Nephron progenitor cell (in vitro differentiated cells): Measurements from ENCODE around the gene IFIT1.
A peak's percentile ranks its signal among the peaks of the same experiment; 100 is the strongest.
"Not testable (repeated sequence)": the region's sequence is repeated elsewhere in the genome, so short reads cannot be mapped to it uniquely, and the experiment has no call there.

Experiments
- DNase-seq: peaks from one replicate; pipeline ENCODE4 v3.0.0; 2021
- H3K27ac Mint-ChIP-seq: 2 replicates; pipeline ENCODE4 v1.8.0; 2021; ENCODE audit warnings: mild to moderate bottlenecking, moderate library complexity, mixed read lengths
- H3K27me3 Mint-ChIP-seq: 2 replicates; pipeline ENCODE4 v1.8.0; 2021; ENCODE audit warnings: mild to moderate bottlenecking, low read depth, mixed read lengths; ENCODE audit not compliant: poor library complexity
- H3K36me3 Mint-ChIP-seq: 2 replicates; pipeline ENCODE4 v1.8.0; 2021; ENCODE audit warnings: low read depth, mixed read lengths
- H3K4me1 Mint-ChIP-seq: 2 replicates; pipeline ENCODE4 v1.8.0; 2021; ENCODE audit warnings: mixed read lengths
- H3K4me3 Mint-ChIP-seq: 2 replicates; pipeline ENCODE4 v1.8.0; 2021; ENCODE audit warnings: mild to moderate bottlenecking, moderate library complexity, mixed read lengths
- H3K9me3 Mint-ChIP-seq: 2 replicates; pipeline ENCODE4 v1.8.0; 2021; ENCODE audit warnings: mild to moderate bottlenecking, moderate library complexity, mixed read lengths
- TF ChIP-seq, protein P1 (sequence below): fragments of 200-600 bp; sonication (generic); IDR thresholded peaks from 2 replicates; pipeline ENCODE4 v1.5.0; 2021; ENCODE audit warnings: antibody characterized with exemption

The IFIT1 gene

DNA sequence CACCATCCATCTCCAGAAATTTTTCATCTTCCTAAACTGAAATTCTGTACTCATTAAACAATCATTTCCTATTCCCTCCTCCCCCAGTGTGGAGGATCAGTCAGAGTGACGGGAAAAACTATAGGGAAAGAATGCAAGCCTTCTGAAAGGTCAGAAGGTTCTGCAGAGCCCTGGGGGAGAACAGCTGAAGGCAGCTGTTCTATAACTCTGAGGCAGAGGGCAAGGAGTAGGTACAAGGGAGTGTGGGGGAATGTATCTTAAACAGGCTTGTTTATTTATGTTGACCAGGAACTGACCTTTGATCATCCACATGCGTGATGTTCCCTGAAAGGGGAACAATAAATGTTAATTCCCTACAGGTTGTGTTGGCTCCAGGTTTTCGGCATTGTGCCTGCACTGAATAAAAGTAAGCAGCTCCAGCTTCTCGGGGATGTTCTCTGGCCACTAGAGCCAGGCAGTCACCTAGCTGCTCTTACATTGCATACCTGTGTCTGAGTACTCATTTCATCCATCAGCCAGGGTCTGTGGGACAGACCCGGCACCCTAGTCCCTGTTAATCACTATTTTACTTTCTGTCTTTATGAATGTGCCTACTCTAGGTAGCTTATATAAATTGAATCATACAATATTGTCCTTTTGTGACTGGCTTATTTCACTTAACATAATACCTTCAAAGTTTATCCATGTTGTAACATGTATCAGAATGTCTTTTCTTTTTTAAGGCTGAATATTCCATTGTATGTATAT, 5.8 kb downstream of the IFIT1 start:
- TF ChIP-seq, protein P1, sequence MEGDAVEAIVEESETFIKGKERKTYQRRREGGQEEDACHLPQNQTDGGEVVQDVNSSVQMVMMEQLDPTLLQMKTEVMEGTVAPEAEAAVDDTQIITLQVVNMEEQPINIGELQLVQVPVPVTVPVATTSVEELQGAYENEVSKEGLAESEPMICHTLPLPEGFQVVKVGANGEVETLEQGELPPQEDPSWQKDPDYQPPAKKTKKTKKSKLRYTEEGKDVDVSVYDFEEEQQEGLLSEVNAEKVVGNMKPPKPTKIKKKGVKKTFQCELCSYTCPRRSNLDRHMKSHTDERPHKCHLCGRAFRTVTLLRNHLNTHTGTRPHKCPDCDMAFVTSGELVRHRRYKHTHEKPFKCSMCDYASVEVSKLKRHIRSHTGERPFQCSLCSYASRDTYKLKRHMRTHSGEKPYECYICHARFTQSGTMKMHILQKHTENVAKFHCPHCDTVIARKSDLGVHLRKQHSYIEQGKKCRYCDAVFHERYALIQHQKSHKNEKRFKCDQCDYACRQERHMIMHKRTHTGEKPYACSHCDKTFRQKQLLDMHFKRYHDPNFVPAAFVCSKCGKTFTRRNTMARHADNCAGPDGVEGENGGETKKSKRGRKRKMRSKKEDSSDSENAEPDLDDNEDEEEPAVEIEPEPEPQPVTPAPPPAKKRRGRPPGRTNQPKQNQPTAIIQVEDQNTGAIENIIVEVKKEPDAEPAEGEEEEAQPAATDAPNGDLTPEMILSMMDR = no peak
- Mint-ChIP-seq H3K4me1 (no peaks in the 10 kb centered on the region), H3K4me3 (no peak overlapping the region), H3K9me3 (peaks cover 30% of the 10 kb centered on the region), H3K36me3 (peaks cover 45% of the 10 kb centered on the region), H3K27me3 (no peaks in the 10 kb centered on the region), H3K27ac (no peak overlapping the region)
- DNase-seq = no peak

DNA sequence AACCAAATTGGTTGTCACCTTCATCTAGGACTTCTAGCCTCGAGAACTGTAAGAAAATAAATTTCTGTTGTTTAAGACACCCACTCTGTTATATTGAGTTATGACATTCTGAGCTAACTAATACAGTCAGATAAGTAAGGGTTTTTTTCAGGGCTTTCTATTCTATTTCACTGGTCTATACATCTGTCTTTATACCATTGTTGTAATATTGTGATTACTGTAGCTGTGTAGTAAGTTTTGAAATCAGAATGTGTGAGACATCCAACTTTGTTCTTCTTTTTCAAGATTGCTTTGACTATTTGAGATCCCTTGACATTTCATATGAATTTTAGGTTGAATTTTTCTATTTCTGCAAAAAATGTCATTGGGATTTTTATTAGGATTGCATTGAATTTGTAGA, 7.5 kb downstream of the IFIT1 start:
- TF ChIP-seq, protein P1 = no peak
- H3K36me3 Mint-ChIP-seq = peaks cover 62% of the 10 kb centered on the region
- peaks cover 35% of the 10 kb centered on the region for H3K9me3 Mint-ChIP-seq
- H3K27ac Mint-ChIP-seq = peak overlapping the region; percentile 16
- H3K4me1 Mint-ChIP-seq = no peaks in the 10 kb centered on the region
- no peak for DNase-seq
- H3K4me3 Mint-ChIP-seq = no peak overlapping the region
- H3K27me3 Mint-ChIP-seq = no peaks in the 10 kb centered on the region

DNA sequence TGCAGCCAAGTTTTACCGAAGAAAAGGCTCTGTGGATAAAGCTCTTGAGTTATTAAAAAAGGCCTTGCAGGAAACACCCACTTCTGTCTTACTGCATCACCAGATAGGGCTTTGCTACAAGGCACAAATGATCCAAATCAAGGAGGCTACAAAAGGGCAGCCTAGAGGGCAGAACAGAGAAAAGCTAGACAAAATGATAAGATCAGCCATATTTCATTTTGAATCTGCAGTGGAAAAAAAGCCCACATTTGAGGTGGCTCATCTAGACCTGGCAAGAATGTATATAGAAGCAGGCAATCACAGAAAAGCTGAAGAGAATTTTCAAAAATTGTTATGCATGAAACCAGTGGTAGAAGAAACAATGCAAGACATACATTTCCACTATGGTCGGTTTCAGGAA, 10.6 kb downstream of the IFIT1 start:
- Mint-ChIP-seq H3K36me3 (peaks cover 84% of the 10 kb centered on the region), H3K4me1 (no peaks in the 10 kb centered on the region), H3K9me3 (peaks cover 25% of the 10 kb centered on the region), H3K27ac (no peak overlapping the region), H3K4me3 (no peak overlapping the region), H3K27me3 (no peaks in the 10 kb centered on the region)
- TF ChIP-seq, protein P1 = no peak
- no peak for DNase-seq

DNA sequence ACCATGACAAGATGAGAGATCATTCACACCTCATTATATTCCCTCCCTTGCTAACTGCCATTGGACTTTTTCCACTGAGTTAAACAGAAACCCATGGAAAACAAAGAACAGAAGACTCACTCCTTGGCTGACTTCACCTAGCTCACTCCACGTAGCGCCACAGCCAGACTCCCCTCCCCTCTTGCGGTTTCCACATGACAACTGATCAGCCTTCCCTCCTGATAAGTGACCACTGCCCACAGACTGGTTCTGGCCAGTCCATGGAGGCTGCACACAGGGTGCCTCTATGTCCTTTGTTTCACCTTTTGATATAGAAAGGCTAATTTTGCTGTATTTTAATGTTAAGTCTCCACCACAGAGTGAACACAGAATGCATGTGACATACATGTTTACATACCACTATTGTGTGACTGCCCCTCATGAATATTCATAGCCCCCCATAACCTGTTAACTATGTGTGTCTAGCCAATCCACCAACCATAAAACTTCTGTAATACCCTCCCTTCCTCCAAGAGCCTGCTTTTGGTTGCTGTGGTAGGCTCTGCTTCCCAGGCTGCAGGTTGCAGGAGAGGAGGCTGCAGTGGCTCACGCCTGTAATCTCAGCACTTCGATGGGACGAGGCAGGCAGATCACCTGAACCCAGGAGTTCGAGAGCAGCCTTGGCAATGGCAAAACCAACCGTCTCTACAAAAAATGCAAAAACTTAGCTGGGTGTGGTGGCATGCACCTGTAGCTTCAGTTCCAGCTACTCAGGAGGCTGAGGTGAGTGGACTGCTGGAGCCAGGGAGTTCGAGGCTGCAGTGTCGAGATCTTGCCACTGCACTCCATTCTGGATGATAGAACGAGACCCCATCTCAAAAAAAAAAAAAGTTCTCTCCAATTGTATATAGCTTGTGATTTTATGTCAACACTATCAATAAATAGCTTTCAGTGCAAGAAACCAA, 12.0 kb downstream of the IFIT1 start:
- peaks cover 85% of the 10 kb centered on the region for H3K36me3 Mint-ChIP-seq
- DNase-seq = no peak
- H3K9me3 Mint-ChIP-seq = peaks cover 12% of the 10 kb centered on the region
- no peaks in the 10 kb centered on the region for H3K27me3 Mint-ChIP-seq
- H3K27ac Mint-ChIP-seq = peak overlapping the region; percentile 26
- TF ChIP-seq, protein P1 = no peak
- H3K4me3 Mint-ChIP-seq = no peak overlapping the region
- H3K4me1 Mint-ChIP-seq = no peaks in the 10 kb centered on the region

DNA sequence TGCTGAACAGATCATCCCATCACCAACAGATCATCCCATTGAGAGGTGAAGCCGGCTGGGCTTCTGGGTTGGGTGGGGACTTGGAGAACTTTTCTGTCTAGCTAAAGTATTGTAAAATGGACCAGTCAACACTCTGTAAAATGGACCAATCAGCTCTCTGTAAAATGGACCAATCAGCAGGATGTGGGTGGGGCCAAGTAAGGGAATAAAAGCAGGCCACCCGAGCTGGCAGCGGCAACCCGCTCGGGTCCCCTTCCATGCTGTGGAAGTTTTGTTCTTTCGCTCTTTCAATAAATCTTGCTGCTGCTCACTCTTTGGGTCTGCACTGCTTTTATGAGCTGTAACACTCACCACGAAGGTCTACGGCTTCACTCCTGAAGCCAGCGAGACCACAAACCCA, 13.8 kb downstream of the IFIT1 start:
- Mint-ChIP-seq H3K9me3 (peaks cover 11% of the 10 kb centered on the region), H3K27ac (peak overlapping the region; percentile 55), H3K36me3 (peaks cover 82% of the 10 kb centered on the region)
- not testable (repeated sequence) for DNase-seq, H3K4me1 Mint-ChIP-seq, H3K27me3 Mint-ChIP-seq, H3K4me3 Mint-ChIP-seq

DNA sequence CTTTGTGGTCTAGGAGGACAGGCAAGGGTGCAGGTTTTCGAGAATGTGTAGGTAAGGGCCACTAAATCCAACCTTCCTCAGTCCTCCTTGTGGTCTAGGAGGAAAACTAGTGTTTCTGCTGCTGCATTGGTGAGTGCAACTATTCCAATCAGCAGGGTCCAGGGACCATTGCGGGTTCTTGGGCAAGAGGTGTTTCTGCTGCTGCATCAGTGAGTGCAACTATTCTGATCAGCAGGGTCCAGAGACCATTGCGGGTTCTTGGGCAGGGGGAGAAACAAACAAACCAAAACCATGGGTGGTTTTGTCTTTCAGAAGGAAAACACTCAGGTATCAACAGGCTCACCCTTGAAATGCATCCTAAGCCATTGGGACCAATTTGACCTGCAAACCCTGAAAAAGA, 15.4 kb downstream of the IFIT1 start:
- not testable (repeated sequence) for H3K4me1 Mint-ChIP-seq, DNase-seq, H3K4me3 Mint-ChIP-seq, H3K27ac Mint-ChIP-seq, H3K27me3 Mint-ChIP-seq
- Mint-ChIP-seq H3K9me3 (peaks cover 21% of the 10 kb centered on the region), H3K36me3 (peaks cover 84% of the 10 kb centered on the region)

DNA sequence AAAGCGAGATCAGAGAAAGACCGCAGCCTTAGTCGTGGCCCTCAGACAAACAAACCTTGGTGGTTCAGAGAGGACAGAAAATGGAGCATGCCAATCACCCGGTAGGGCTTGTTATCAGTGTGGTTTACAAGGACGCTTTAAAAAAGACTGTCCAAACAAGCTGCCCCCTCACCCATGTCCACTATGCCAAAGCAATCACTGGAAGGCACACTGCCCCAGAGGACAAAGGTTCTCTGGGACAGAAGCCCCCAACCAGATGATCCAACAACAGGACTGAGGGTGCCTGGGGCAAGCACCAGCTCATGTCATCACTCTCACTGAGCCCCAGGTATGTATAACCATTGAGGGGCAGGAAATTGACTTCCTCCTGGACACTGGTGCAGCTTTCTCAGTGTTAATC, 16.9 kb downstream of the IFIT1 start:
- not testable (repeated sequence) for H3K4me1 Mint-ChIP-seq, H3K27me3 Mint-ChIP-seq, H3K4me3 Mint-ChIP-seq, DNase-seq, H3K27ac Mint-ChIP-seq
- peaks cover 18% of the 10 kb centered on the region for H3K9me3 Mint-ChIP-seq
- peaks cover 71% of the 10 kb centered on the region for H3K36me3 Mint-ChIP-seq

DNA sequence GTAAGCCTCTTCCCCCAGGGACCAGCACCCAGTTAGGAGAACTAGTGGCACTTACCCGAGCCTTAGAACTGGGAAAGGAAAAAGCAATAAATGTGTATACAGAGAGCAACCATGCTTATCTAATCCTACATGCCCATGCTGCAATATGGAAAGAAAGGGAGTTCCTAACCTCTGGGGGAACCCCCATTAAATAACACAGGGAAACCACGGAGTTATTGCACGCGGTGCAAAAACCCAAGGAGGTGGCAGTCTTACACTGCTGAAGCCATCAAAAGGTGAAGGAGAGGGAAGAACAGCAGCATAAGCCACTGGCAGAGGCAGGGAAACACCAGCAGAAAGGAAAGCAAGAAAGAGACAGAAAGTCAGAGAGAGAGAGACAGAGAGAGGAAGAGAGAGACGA, 18.1 kb downstream of the IFIT1 start:
- peaks cover 58% of the 10 kb centered on the region for H3K36me3 Mint-ChIP-seq
- H3K4me3 Mint-ChIP-seq, H3K27me3 Mint-ChIP-seq, DNase-seq, H3K4me1 Mint-ChIP-seq, H3K27ac Mint-ChIP-seq: not testable (repeated sequence)
- H3K9me3 Mint-ChIP-seq = peaks cover 16% of the 10 kb centered on the region

DNA sequence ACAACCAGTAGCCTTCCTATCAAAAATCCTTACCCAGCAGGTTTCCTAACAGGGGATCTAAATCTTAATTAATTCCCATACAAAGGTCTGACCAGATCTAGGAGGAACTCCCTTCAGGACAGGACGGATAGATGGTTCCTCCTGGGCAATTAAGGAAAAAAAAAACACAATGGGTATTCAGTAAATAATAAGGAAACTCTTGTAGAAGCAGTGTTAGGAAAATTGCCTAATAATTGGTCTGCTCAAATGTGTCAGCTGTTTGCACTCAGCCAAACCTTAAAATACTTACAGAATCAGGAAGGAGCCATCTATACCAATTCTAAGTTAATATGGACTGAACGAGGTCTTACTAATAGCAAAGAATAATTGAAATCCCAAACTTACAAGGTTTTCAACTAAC, 18.7 kb downstream of the IFIT1 start:
- not testable (repeated sequence) for H3K4me3 Mint-ChIP-seq, H3K27ac Mint-ChIP-seq, H3K27me3 Mint-ChIP-seq

DNA sequence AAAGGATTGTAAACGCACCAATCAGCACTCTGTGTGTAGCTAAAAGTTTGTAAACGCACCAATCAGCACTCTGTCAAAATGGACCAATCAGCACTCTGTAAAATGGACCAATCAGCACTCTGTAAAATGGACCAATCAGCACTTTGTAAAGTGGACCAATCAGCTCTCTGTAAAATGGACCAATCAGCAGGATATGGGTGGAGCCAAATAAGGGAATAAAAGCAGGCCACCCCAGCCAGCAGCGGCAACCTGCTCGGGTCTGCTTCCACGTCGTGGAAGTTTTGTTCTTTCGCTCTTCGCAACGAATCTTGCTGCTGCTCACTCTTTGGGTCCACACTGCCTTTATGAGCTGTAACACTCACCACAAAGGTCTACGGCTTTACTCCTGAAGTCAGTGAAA, 19.9 kb downstream of the IFIT1 start:
- not testable (repeated sequence) for H3K27ac Mint-ChIP-seq, DNase-seq, H3K4me3 Mint-ChIP-seq
- Mint-ChIP-seq H3K36me3 (peaks cover 45% of the 10 kb centered on the region), H3K9me3 (peaks cover 14% of the 10 kb centered on the region), H3K27me3 (peaks cover 12% of the 10 kb centered on the region), H3K4me1 (peaks cover 11% of the 10 kb centered on the region)

More for the DNA sequence above, 18.7 kb downstream of the IFIT1 start:
- Mint-ChIP-seq H3K36me3 (peaks cover 53% of the 10 kb centered on the region), H3K9me3 (peaks cover 16% of the 10 kb centered on the region), H3K4me1 (peaks cover 11% of the 10 kb centered on the region)
- DNase-seq = not testable (repeated sequence)
